GM12878 (cell line): ENCODE data around the gene DIP2B. TPM values are rescaled to one million over a fixed set of nuclear protein-coding genes. Genes with fewer than 3 reads are reported as not detected.

Source experiments
- ATAC-seq: fragments of 200-7000 bp; cut with Tn5 transposase; 3 replicates; pipeline ENCODE4 v1.9.1; 2020; ENCODE audit warnings: mild to moderate bottlenecking, moderate library complexity
- BruUV-seq: library from RNA; stranded (reverse); fragments of 400-500 nt; replicated peaks from 2 replicates; lab custom pipeline; 2021; lab: Mats Ljungman, UMichigan
- CTCF ChIA-PET: fragments of 300-600 bp; sonication (Branson Sonifier 250); formaldehyde crosslinking; extraction: SDS; loops from one replicate; lab custom pipeline; 2021; ENCODE audit warnings: inconsistent platforms; lab: Yijun Ruan, JAX
- POLR2A ChIA-PET: fragments of 350-600 bp; formaldehyde crosslinking; extraction: SDS; loops from one replicate; lab custom pipeline; 2021; ENCODE audit warnings: inconsistent platforms; lab: Charles Lee
- RAD21 ChIA-PET: fragments of 300-600 bp; sonication (Branson Sonifier 250); formaldehyde crosslinking; loops from one replicate; lab custom pipeline; 2023; ENCODE audit warnings: antibody characterized with exemption; ENCODE audit not compliant: unreplicated experiment; lab: Charles Lee
- SMC1A ChIA-PET: fragments of 300-600 bp; sonication (Branson Sonifier 250); formaldehyde crosslinking; loops from one replicate; lab custom pipeline; 2023; ENCODE audit not compliant: unreplicated experiment, uncharacterized antibody; lab: Charles Lee
- DNase-seq: peaks from one replicate; pipeline ENCODE4 v3.0.0-alpha.2; 2011; ENCODE audit warnings: low read depth, low spot score
- FAIRE-seq: peaks from 3 replicates; lab custom pipeline; 2011; peaks lifted over from hg19 to GRCh38; lab: Jason Lieb, UNC
- H2AFZ ChIP-seq: 2 replicates; pipeline ENCODE4 v1.6.0; 2011; ENCODE audit warnings: low read depth, low read length, control low read depth; ENCODE audit not compliant: control insufficient read depth
- H3K27ac ChIP-seq: 2 replicates; pipeline ENCODE4 v1.5.1; 2011; ENCODE audit warnings: control low read depth; ENCODE audit not compliant: control insufficient read depth, insufficient read depth
- H3K27me3 ChIP-seq, 2 experiments: replicated peaks in 1 of 2; 2 replicates each; pipeline versions ENCODE4 v1.6.0 to v1.6.1; 2011; ENCODE audit warnings: low read length in 1 of 2; ENCODE audit not compliant: control insufficient read depth in 2 of 2, insufficient read depth in 2 of 2
- H3K36me3 ChIP-seq, 2 experiments: 2 replicates each; pipeline ENCODE4 v1.5.1; 2011; ENCODE audit warnings: low read length in 1 of 2; ENCODE audit not compliant: control insufficient read depth in 2 of 2, insufficient read depth in 2 of 2
- H3K4me1 ChIP-seq: 2 replicates; pipeline ENCODE4 v1.6.1; 2011; ENCODE audit warnings: mild to moderate bottlenecking, low read length, moderate library complexity, mixed read lengths; ENCODE audit not compliant: control insufficient read depth, insufficient read depth
- H3K4me2 ChIP-seq: 2 replicates; pipeline ENCODE4 v1.6.0; 2011; ENCODE audit warnings: control low read depth; ENCODE audit not compliant: control insufficient read depth, insufficient read depth
- H3K4me3 ChIP-seq: fragments of 200-600 bp; sonication (generic); 2 replicates; pipeline ENCODE4 v1.5.1; 2016
- H3K79me2 ChIP-seq: 2 replicates; pipeline ENCODE4 v1.6.0; 2011; ENCODE audit warnings: low read length; ENCODE audit not compliant: control insufficient read depth, insufficient read depth
- H3K9ac ChIP-seq: 2 replicates; pipeline ENCODE4 v1.8.0; 2011; ENCODE audit warnings: low read length, control low read depth, mixed read lengths; ENCODE audit not compliant: control insufficient read depth, insufficient read depth
- H3K9me3 ChIP-seq: replicated peaks from 3 replicates; pipeline ENCODE4 v1.5.1; 2011; ENCODE audit warnings: mild to moderate bottlenecking, low read length; ENCODE audit not compliant: control insufficient read depth, insufficient read depth
- H4K20me1 ChIP-seq: 2 replicates; pipeline ENCODE4 v1.6.0; 2011; ENCODE audit not compliant: control insufficient read depth, insufficient read depth
- BCL11A ChIP-seq: IDR thresholded peaks from 2 replicates; pipeline ENCODE4 v1.6.1; 2011; ENCODE audit warnings: low read depth, low read length
- ESRRA ChIP-seq: IDR thresholded peaks from 2 replicates; pipeline ENCODE4 v1.6.1; 2012; ENCODE audit warnings: mild to moderate bottlenecking, low read length, improper control_type of control experiment
- JUNB ChIP-seq: IDR thresholded peaks from 2 replicates; pipeline ENCODE4 v1.6.1; 2016; ENCODE audit warnings: antibody characterized with exemption, mild to moderate bottlenecking
- MEF2B ChIP-seq: fragments of 450-650 bp; IDR thresholded peaks from 2 replicates; pipeline ENCODE4 v1.6.1; 2018; ENCODE audit warnings: mild to moderate bottlenecking, moderate library complexity; ENCODE audit not compliant: partially characterized antibody, poor library complexity, severe bottlenecking
- MYB ChIP-seq: fragments of 150-350 bp; IDR thresholded peaks from 2 replicates; pipeline ENCODE4 v1.6.1; 2014; ENCODE audit warnings: mild to moderate bottlenecking, low read depth, low read length, borderline replicate concordance
- NFYA ChIP-seq: IDR thresholded peaks from 2 replicates; pipeline ENCODE4 v1.6.1; 2011; ENCODE audit warnings: low read depth, mild to moderate bottlenecking, low read length, improper control_type of control experiment, borderline replicate concordance
- PAX5 ChIP-seq: IDR thresholded peaks from 2 replicates; pipeline ENCODE4 v1.6.1; 2011; ENCODE audit warnings: low read depth, low read length, borderline replicate concordance
- POLR2A ChIP-seq: IDR thresholded peaks from 2 replicates; pipeline ENCODE4 v1.6.1; 2011; ENCODE audit warnings: low read depth, mild to moderate bottlenecking, low read length
- RELA ChIP-seq: fragments of 450-650 bp; IDR thresholded peaks from 2 replicates; pipeline ENCODE4 v1.8.0; 2014; ENCODE audit warnings: borderline replicate concordance; ENCODE audit not compliant: partially characterized antibody
- SIX5 ChIP-seq: IDR thresholded peaks from 2 replicates; pipeline ENCODE4 v1.6.1; 2011; ENCODE audit warnings: mild to moderate bottlenecking, low read depth, low read length, moderate library complexity; ENCODE audit not compliant: severe bottlenecking
- SREBF2 ChIP-seq: IDR thresholded peaks from 2 replicates; pipeline ENCODE4 v1.6.1; 2012; ENCODE audit warnings: mild to moderate bottlenecking, low read length
- WGBS: methylation state at CpG from one replicate; pipeline ENCODE4 v1.1.6; 2016; ENCODE audit warnings: low lambda C conversion rate; ENCODE audit not compliant: insufficient replicate concordance, insufficient coverage; ENCODE audit errors: missing lambda C conversion rate; 5-methylcytosine and 5-hydroxymethylcytosine counted together
- in situ Hi-C: fragments of 300-500 bp; cut with MboI; formaldehyde crosslinking; loops from 9 replicates; pipeline ENCODE4 v1.14.3; 2018; ENCODE audit warnings: mixed read lengths
- intact Hi-C: fragments of 100-400 bp; cut with micrococcal nuclease; formaldehyde crosslinking; loops from one replicate; pipeline ENCODE4 v1.14.2; 2022; ENCODE audit not compliant: unreplicated experiment
- polyA plus RNA-seq, 11 experiments: library from polyadenylated mRNA; depleted of rRNA in 4 of 11; unstranded in 6 of 11; stranded (reverse) in 5 of 11; fragments of >200 nt; fragmentation: Nextera tagmentation in 4 of 11; fragmentation: Illumina TruSeq in 1 of 11; extraction: Ambion mirVana in 4 of 11; extraction: Trizol in 1 of 11; gene quantifications; 1 replicate in 1 of 11; 2 replicates in 10 of 11; pipeline versions ENCODE4 v1.2.1 to v1.2.3, GENCODE V29; 2011 to 2016; ENCODE audit warnings: inconsistent platforms in 2 of 11, missing spikeins in 2 of 11, low read depth in 1 of 11
- total RNA-seq, 4 experiments: library from RNA; depleted of rRNA in 3 of 4; stranded (reverse); fragments of >200 nt in 3 of 4; fragmentation: Illumina TruSeq in 1 of 4; extraction: Trizol in 1 of 4; gene quantifications; 2 replicates each; pipeline versions ENCODE4 v1.2.1 to v1.2.3, GENCODE V29; 2013 to 2021
- TF ChIP-seq, protein P1 (sequence below): fragments of 450-650 bp; IDR thresholded peaks from 2 replicates; pipeline ENCODE4 v1.6.1; 2017; ENCODE audit warnings: mild to moderate bottlenecking, low read depth, inconsistent platforms; ENCODE audit not compliant: poor library complexity, severe bottlenecking
- TF ChIP-seq, protein P2 (sequence below): fragments of 150-350 bp; IDR thresholded peaks from 2 replicates; pipeline ENCODE4 v1.6.1; 2016; ENCODE audit warnings: low read depth, low read length
- TF ChIP-seq, protein P3 (sequence below): fragments of 450-650 bp; IDR thresholded peaks from 2 replicates; pipeline ENCODE4 v1.6.1; 2016; ENCODE audit warnings: mild to moderate bottlenecking

DIP2B gene
- total and polyA plus RNA-seq, 10 of the 15 experiments (the other 5 are each of a cell fraction or from before 2014, with no cell fraction given) = 4.5 to 30.0 (median 18.6) TPM

DNA sequence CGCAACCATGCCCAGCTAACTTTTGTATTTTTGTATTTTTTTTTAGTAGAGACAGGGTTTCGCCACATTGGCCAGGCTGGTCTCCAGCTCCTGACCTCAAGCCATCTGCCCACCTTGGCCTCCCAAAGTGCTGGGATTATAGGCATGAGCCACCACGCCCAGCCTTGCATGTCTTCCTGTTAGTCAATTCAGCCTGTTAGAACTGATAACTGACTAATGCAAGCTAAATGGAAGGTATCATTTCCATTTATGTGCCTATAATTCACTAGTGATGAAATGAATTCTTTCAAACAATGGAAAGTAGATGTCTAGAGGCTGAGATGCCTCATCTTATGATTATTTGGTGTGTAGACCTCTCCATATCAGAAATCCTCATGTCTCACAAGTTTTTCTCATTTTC lies 37.3 kb upstream of the DIP2B start:
- SMC1A ChIA-PET = interaction anchor here (1.2 to 1.7 kb wide), 4 partner anchors 10 to 357 kb away, joined by 3 to 6 read pairs (median 4); no protein-coding TSS in a partner anchor
- BruUV-seq = no TSS peak
- TF ChIP-seq MEF2B (no peak), RELA (no peak), SIX5 (no peak), MYB (no peak), PAX5 (no peak), POLR2A (no peak), NFYA (no peak), ESRRA (no peak), SREBF2 (no peak), JUNB (no peak), BCL11A (no peak)
- TF ChIP-seq, protein P1, sequence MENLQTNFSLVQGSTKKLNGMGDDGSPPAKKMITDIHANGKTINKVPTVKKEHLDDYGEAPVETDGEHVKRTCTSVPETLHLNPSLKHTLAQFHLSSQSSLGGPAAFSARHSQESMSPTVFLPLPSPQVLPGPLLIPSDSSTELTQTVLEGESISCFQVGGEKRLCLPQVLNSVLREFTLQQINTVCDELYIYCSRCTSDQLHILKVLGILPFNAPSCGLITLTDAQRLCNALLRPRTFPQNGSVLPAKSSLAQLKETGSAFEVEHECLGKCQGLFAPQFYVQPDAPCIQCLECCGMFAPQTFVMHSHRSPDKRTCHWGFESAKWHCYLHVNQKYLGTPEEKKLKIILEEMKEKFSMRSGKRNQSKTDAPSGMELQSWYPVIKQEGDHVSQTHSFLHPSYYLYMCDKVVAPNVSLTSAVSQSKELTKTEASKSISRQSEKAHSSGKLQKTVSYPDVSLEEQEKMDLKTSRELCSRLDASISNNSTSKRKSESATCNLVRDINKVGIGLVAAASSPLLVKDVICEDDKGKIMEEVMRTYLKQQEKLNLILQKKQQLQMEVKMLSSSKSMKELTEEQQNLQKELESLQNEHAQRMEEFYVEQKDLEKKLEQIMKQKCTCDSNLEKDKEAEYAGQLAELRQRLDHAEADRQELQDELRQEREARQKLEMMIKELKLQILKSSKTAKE = no peak
- TF ChIP-seq, protein P2, sequence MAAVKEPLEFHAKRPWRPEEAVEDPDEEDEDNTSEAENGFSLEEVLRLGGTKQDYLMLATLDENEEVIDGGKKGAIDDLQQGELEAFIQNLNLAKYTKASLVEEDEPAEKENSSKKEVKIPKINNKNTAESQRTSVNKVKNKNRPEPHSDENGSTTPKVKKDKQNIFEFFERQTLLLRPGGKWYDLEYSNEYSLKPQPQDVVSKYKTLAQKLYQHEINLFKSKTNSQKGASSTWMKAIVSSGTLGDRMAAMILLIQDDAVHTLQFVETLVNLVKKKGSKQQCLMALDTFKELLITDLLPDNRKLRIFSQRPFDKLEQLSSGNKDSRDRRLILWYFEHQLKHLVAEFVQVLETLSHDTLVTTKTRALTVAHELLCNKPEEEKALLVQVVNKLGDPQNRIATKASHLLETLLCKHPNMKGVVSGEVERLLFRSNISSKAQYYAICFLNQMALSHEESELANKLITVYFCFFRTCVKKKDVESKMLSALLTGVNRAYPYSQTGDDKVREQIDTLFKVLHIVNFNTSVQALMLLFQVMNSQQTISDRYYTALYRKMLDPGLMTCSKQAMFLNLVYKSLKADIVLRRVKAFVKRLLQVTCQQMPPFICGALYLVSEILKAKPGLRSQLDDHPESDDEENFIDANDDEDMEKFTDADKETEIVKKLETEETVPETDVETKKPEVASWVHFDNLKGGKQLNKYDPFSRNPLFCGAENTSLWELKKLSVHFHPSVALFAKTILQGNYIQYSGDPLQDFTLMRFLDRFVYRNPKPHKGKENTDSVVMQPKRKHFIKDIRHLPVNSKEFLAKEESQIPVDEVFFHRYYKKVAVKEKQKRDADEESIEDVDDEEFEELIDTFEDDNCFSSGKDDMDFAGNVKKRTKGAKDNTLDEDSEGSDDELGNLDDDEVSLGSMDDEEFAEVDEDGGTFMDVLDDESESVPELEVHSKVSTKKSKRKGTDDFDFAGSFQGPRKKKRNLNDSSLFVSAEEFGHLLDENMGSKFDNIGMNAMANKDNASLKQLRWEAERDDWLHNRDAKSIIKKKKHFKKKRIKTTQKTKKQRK = no peak
- TF ChIP-seq, protein P3, sequence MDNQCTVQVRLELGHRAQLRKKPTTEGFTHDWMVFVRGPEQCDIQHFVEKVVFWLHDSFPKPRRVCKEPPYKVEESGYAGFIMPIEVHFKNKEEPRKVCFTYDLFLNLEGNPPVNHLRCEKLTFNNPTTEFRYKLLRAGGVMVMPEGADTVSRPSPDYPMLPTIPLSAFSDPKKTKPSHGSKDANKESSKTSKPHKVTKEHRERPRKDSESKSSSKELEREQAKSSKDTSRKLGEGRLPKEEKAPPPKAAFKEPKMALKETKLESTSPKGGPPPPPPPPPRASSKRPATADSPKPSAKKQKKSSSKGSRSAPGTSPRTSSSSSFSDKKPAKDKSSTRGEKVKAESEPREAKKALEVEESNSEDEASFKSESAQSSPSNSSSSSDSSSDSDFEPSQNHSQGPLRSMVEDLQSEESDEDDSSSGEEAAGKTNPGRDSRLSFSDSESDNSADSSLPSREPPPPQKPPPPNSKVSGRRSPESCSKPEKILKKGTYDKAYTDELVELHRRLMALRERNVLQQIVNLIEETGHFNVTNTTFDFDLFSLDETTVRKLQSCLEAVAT = no peak
- TF ChIP-seq, all 136 proteins: peak for 0
- no peak for ATAC-seq
- Histone ChIP-seq H3K4me3 (no peak overlapping the region), H3K4me2 (no peak overlapping the region), H3K36me3 (peaks cover 5 to 14% of the 10 kb centered on the region in 2 experiments; a peak in 3 of 4 replicates), H3K79me2 (no peaks in the 10 kb centered on the region), H2AFZ (no peak overlapping the region), H3K27me3 (no peaks in the 10 kb centered on the region), H3K9ac (no peak overlapping the region), H3K27ac (no peak overlapping the region), H3K9me3 (no peaks in the 10 kb centered on the region; the same call in 2 of the 3 replicates), H3K4me1 (no peaks in the 10 kb centered on the region), H4K20me1 (no peaks in the 10 kb centered on the region)
- DNase-seq = no peak
- POLR2A ChIA-PET = interaction anchor here (1.2 kb wide), 1 partner anchor 14 kb away, joined by 3 read pairs; no protein-coding TSS in a partner anchor
- FAIRE-seq = no peak
- intact Hi-C loops (no loop called here), in situ Hi-C loops (no loop called here)
- RAD21 ChIA-PET = no interaction called here
- CTCF ChIA-PET = interaction anchor here (0.6 to 1.3 kb wide), 3 partner anchors 10 to 482 kb away, joined by 3 to 4 read pairs (median 3); no protein-coding TSS in a partner anchor
- WGBS = 98% methylated on average over 3 of the region's 3 CpGs
